Kidney (tissue), 14 donors: ENCODE data around the gene PRSS16. TPM values are rescaled to one million over a fixed set of nuclear protein-coding genes. Genes with fewer than 3 reads are reported as not detected.

Source experiments
- DNase-seq, 5 donors: peaks; one replicate each; pipeline ENCODE4 v3.0.0-alpha.2; 2013 to 2020
- FAIRE-seq: peaks from 2 replicates; lab custom pipeline; 2012; peaks lifted over from hg19 to GRCh38; lab: Jason Lieb, UNC
- H3K27ac ChIP-seq, 2 donors: one replicate each; pipeline ENCODE4 v1.7.0; 2013; ENCODE audit warnings: low read depth in 2 of 2, low read length in 2 of 2, inconsistent platforms in 1 of 2
- H3K27me3 ChIP-seq: one replicate; pipeline ENCODE4 v1.7.1; 2013; ENCODE audit warnings: low read length, inconsistent platforms; ENCODE audit not compliant: control insufficient read depth, insufficient read depth
- H3K36me3 ChIP-seq, 3 donors: one replicate each; pipeline versions ENCODE4 v1.7.0 to v1.7.1; 2013; ENCODE audit warnings: low read length in 3 of 3, control low read depth in 1 of 3, inconsistent platforms in 1 of 3; ENCODE audit not compliant: insufficient read depth in 3 of 3, control insufficient read depth in 2 of 3
- H3K4me1 ChIP-seq, 3 donors: one replicate each; pipeline versions ENCODE4 v1.7.0 to v1.7.1; 2013; ENCODE audit warnings: low read length in 3 of 3, inconsistent platforms in 1 of 3, low read depth in 1 of 3; ENCODE audit not compliant: control insufficient read depth in 2 of 3, insufficient read depth in 2 of 3
- H3K4me3 ChIP-seq, 3 donors: one replicate each; pipeline versions ENCODE4 v1.7.0 to v1.8.1; 2013; ENCODE audit warnings: low read length in 3 of 3, control low read depth in 1 of 3, inconsistent platforms in 1 of 3
- H3K9ac ChIP-seq, 3 donors: one replicate each; pipeline versions ENCODE4 v1.7.0 to v1.7.1; 2013; ENCODE audit warnings: low read length in 3 of 3, control low read depth in 1 of 3, inconsistent platforms in 1 of 3
- H3K9me3 ChIP-seq, 3 donors: one replicate each; pipeline versions ENCODE4 v1.7.0 to v1.7.1; 2013; ENCODE audit warnings: low read length in 3 of 3, control low read depth in 1 of 3, inconsistent platforms in 1 of 3; ENCODE audit not compliant: control insufficient read depth in 2 of 3, insufficient read depth in 1 of 3
- CTCF ChIP-seq: IDR thresholded peaks from 3 replicates; pipeline ENCODE4 v1.5.1; 2012; ENCODE audit warnings: mild to moderate bottlenecking, moderate library complexity, borderline replicate concordance; ENCODE audit not compliant: insufficient read depth; ENCODE audit errors: extremely low read depth
- intact Hi-C: fragments of 100-400 bp; cut with DNase I; formaldehyde crosslinking; loops from one replicate; pipeline ENCODE4 v1.11.1; 2022
- polyA plus RNA-seq: library from polyadenylated mRNA; stranded (reverse); fragments of 350-450 nt; fragmentation: Illumina TruSeq; extraction: RNeasy Lipid Tissue Mini Kit (QIAGEN cat#74804); gene quantifications from one replicate; pipeline ENCODE4 v1.2.3, GENCODE V29; 2014; ENCODE audit warnings: low read depth, low replicate concordance; ENCODE audit not compliant: insufficient read depth
- total RNA-seq: library from RNA; stranded (reverse); fragmentation: NEBNext Ultra II Directional; extraction: Animal tissue kit (Norgen Biotek cat#: 25700); gene quantifications from one replicate; pipeline ENCODE4 v1.2.1, GENCODE V29; 2021
- donor health status: control.
- donor health status: control.
- donor health status: control.
- donor health status: control.
- donor health status: control.
- donor health status: DM: yes; HTN: yes; CAD: no.
- donor health status: Normal renal cell carcinoma (clear cell type).

Gene PRSS16
- total and polyA plus RNA-seq, 2 donors from 2014 or later = 5.1 to 11.2 TPM

DNA sequence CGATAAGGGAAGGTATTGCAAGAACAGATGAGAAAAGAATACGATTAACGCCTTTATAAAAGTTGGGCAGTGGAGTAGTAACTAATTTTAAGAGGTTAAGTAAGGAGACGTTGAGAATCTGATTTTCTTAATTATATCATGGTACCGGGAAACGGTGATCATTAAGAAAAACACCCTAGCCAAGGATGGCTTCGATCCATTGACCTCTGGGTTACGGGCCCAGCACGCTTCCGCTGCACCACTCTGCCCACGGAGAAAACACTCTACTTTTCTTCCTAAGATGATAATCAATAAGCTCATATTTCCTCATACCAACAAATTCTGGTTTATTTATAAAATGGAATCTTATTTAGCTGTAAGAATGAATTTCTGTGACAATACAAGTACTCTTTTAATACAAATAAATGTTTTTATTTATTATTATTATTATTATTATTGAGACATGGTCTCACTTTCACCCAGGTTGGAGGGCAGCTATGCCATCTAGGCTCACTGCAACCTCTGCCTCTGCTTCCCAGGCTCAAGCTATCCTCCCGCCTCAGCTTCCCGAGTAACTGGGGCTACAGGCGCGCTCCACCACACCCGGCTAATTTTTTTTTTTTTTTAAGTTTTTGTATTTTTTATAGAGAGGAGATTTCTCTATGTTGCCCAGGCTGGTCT, 56.2 kb downstream of the PRSS16 start:
- DNase-seq (no peak), FAIRE-seq (no peak)
- no peak for TF ChIP-seq CTCF
- Histone ChIP-seq H3K27me3 (peaks cover 43% of the 10 kb centered on the region), H3K36me3 (no peaks in the 10 kb centered on the region), H3K27ac (no peak overlapping the region), H3K4me3 (no peak overlapping the region), H3K9ac (no peak overlapping the region), H3K4me1 (no peaks in the 10 kb centered on the region), H3K9me3 (peaks cover 0 to 4% (median 0%) of the 10 kb centered on the region in 3 donors)
- intact Hi-C loops = no loop called here

Other genes starting within 250 kb of the PRSS16 start
- gene POM121L2, start 64.6 kb downstream of the PRSS16 start, total RNA-seq = not detected
- gene POM121L2, start 64.6 kb downstream of the PRSS16 start, polyA plus RNA-seq = not detected
- gene ZNF391, start 141.1 kb downstream of the PRSS16 start, total RNA-seq = 5.4 TPM
- 1.5 TPM for gene ZNF391, start 141.1 kb downstream of the PRSS16 start, polyA plus RNA-seq
- 8.0 TPM for gene ZNF184, start 225.4 kb downstream of the PRSS16 start, total RNA-seq
- 4.4 TPM for gene ZNF184, start 225.4 kb downstream of the PRSS16 start, polyA plus RNA-seq